Ascending aorta (tissue), 2 donors: Measurements from ENCODE around the gene FLT3. TPM values are rescaled to one million over a fixed set of nuclear protein-coding genes. Genes with fewer than 3 reads are reported as not detected.

Experiments
- DNase-seq, 2 donors: peaks; one replicate each; pipeline ENCODE4 v3.0.0-alpha.2; 2019; ENCODE audit warnings: low spot score in 2 of 2
- H3K27ac ChIP-seq, 2 donors: fragments of 200-600 bp; sonication (generic); one replicate each; pipeline ENCODE4 v1.5.1; 2016 to 2017; ENCODE audit warnings: mild to moderate bottlenecking in 1 of 2
- H3K27me3 ChIP-seq: fragments of 200-600 bp; sonication (generic); one replicate; pipeline ENCODE4 v1.5.1; 2017
- H3K36me3 ChIP-seq, 2 donors: fragments of 200-600 bp; sonication (generic); one replicate each; pipeline ENCODE4 v1.5.1; 2016
- H3K4me1 ChIP-seq, 2 donors: fragments of 200-600 bp; sonication (generic); one replicate each; pipeline ENCODE4 v1.5.1; 2016 to 2017; ENCODE audit warnings: mild to moderate bottlenecking in 1 of 2
- H3K4me3 ChIP-seq, 2 donors: fragments of 200-600 bp; sonication (generic); one replicate each; pipeline ENCODE4 v1.5.1; 2016 to 2017; ENCODE audit warnings: mild to moderate bottlenecking in 1 of 2
- H3K9me3 ChIP-seq, 2 donors: fragments of 200-600 bp; sonication (generic); one replicate each; pipeline ENCODE4 v1.5.1; 2016
- intact Hi-C: fragments of 100-400 bp; cut with DNase I; formaldehyde crosslinking; loops from one replicate; pipeline ENCODE4 v1.15.1; 2023
- total RNA-seq: library from RNA; depleted of rRNA; stranded (reverse); fragments of >200 nt; gene quantifications from one replicate; pipeline ENCODE4 v1.1.0, GENCODE V29; 2016
- TF ChIP-seq, protein P1 (sequence below), 3 experiments: fragments of 200-600 bp in 2 of 3; fragments of 450-650 bp in 1 of 3; sonication (generic) in 2 of 3; IDR thresholded peaks; one replicate each; pipeline ENCODE4 v1.5.1; 2016 to 2019; ENCODE audit warnings: antibody characterized with exemption in 3 of 3, mild to moderate bottlenecking in 1 of 3, moderate library complexity in 1 of 3

FLT3 gene
- total RNA-seq, 1 donor from 2014 or later, result not detected

DNA sequence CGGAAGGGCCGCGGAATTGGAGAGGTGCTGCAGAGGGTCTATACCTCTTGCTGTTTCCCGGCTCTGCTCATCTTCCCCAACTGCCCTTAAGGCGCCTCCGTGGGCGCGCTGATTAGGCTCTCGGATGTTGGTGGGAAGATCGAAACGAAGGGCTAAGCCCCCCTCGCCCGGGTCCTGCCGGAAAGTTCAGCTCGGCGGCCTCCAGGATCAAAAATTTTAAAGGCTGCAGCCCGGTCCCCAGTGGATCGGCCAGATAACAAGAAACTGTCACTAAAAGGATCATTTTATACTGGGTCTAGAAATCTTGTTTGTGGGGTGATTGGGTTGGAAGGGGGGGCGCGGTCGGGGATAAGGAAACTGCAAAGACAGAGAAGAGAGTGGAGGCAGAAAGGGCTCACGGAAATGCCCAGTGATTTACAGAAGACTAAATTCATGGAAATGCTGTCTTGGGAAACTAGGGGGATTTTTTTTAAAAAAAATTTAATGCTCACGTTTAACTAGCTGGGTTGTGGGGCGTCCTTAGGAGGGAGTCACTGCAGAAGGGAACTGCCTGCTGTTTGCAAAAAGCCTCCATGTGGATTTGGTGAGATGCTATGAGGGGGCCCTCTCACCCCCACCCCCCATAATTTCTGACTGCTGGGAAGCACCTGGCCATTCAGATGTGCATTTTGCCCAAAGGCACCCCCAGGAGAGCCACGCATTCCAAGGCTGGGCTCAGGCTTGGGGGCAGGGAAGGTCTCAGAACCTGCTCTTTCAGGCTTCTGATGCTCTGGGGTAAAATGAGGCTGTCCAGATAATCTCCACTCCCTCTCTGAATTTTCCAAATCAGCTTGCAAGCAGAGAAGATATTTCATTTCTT, 138.9 kb downstream of the FLT3 start:
- peak overlapping the region; percentile 28 to 46 for H3K4me3 ChIP-seq
- no peaks in the 10 kb centered on the region for H3K9me3 ChIP-seq
- intact Hi-C loops, result no loop called here
- peaks cover 8 to 9% of the 10 kb centered on the region in 2 donors for H3K4me1 ChIP-seq
- H3K36me3 ChIP-seq, result no peaks in the 10 kb centered on the region
- no peak overlapping the region for H3K27ac ChIP-seq
- TF ChIP-seq, protein P1, sequence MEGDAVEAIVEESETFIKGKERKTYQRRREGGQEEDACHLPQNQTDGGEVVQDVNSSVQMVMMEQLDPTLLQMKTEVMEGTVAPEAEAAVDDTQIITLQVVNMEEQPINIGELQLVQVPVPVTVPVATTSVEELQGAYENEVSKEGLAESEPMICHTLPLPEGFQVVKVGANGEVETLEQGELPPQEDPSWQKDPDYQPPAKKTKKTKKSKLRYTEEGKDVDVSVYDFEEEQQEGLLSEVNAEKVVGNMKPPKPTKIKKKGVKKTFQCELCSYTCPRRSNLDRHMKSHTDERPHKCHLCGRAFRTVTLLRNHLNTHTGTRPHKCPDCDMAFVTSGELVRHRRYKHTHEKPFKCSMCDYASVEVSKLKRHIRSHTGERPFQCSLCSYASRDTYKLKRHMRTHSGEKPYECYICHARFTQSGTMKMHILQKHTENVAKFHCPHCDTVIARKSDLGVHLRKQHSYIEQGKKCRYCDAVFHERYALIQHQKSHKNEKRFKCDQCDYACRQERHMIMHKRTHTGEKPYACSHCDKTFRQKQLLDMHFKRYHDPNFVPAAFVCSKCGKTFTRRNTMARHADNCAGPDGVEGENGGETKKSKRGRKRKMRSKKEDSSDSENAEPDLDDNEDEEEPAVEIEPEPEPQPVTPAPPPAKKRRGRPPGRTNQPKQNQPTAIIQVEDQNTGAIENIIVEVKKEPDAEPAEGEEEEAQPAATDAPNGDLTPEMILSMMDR (IDR thresholded peaks at IDR 0.05), result no peak
- peaks cover 33% of the 10 kb centered on the region for H3K27me3 ChIP-seq
- DNase-seq, result no peak

DNA sequence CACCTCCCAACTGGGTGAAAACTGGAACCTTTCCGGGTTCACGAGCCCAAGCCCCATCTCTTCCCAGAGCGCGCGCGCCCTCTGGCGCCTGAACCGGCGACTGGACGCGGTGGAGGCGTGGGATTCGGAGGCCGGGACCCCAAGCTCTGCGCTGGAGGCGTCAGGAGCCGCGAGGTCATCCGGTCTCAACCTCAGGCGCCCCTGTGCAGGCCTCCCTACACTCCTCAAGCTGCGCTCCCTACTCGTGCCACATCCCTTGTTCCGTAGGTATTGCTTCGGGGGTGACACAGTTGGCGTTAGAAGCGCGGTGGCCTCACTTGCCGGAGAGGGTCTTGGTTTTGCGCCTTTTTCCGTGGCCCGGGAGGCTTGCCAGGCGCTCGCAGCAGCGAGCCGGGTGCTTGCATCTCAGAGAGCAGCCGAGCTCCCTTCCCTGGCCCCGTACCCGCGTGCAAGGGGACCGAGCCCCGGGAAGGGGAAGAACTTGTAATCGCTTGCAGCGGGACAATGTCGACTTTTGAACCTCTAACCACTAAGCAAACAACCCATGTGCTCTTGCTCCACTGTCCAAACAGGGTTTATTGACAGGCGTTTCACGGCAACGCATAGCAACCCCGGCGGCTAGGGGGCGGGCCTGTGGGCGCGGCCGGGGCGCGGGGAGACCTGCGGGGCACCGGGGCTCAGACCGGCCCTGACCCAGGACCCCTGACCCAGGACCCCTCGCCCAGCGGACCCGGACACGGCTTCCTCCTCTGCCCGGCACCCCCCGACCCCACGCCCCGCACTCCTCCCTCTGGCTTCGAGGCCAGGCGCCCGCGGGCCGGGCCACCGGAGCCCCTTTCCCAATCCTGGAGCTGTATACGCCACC, 139.8 kb downstream of the FLT3 start:
- no peak overlapping the region for H3K27ac ChIP-seq
- H3K4me1 ChIP-seq, result peaks cover 8 to 9% of the 10 kb centered on the region in 2 donors
- H3K27me3 ChIP-seq, result peaks cover 28% of the 10 kb centered on the region
- no peaks in the 10 kb centered on the region for H3K9me3 ChIP-seq
- TF ChIP-seq, protein P1 (IDR thresholded peaks at IDR 0.05), result peak in 2 of 3 experiments; percentile 8 to 26
- no peaks in the 10 kb centered on the region for H3K36me3 ChIP-seq
- peak overlapping the region; percentile 28 to 46 for H3K4me3 ChIP-seq
- intact Hi-C loops, result no loop called here
- no peak for DNase-seq

DNA sequence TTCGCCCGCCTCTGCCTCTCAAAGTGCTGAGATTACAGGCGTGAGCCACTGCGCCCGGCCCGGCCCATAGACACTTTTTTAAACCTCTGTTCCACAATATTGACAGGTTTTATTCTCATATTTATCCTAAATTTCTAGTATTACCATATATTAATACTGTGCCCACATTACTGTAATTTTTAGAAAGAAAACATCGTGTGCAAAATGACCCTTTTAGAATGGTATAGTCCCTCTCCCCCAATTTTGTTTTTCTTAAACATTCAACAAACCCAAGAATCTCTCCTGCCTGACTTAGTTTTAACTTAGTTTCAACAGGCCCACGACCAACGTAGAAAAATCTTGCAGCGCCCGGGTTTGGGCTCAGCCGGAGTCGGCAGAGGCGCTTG, 140.4 kb downstream of the FLT3 start:
- Histone ChIP-seq H3K36me3 (no peaks in the 10 kb centered on the region), H3K27me3 (peaks cover 28% of the 10 kb centered on the region), H3K4me3 (peak overlapping the region; percentile 28 to 46), H3K4me1 (peaks cover 8 to 9% of the 10 kb centered on the region in 2 donors), H3K9me3 (no peaks in the 10 kb centered on the region), H3K27ac (no peak overlapping the region)
- intact Hi-C loops, result no loop called here
- no peak for DNase-seq
- TF ChIP-seq, protein P1 (IDR thresholded peaks at IDR 0.05), result no peak

DNA sequence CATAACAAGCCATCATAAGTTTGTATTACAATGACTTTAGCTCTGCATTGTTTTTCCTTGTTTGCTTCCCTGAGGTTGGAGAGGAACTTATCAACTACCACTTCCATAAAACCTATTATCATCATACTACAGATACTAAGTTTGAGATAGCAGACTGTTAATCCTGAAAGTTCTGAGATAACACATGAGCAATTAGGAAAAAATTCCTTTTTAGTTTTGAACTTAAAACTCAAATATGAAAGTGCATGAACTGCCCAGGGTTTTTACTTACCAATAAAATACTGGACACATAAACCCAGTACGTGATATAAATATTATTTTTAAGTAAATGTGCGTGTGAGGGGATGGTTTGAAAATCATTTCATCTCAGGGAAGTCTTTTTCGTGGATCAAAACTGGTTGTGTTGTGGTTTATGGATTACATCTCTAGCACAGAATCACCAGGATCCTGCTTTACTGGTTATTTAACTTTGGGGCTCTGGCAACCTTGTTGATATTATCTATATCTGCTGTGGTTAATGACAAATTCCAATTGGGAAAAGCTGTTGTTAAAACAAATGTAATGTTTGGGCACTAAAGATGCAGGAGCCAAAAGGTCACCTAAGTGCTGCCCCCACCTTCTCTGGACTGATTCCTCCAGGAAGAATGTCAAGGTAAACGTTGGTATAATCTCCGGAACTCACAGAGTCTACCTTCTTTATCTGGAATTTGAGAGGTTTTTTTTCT, 143.6 kb downstream of the FLT3 start:
- H3K27ac ChIP-seq, result no peak overlapping the region
- no peak for DNase-seq
- H3K4me1 ChIP-seq, result peaks cover 11 to 19% of the 10 kb centered on the region in 2 donors
- H3K9me3 ChIP-seq, result no peaks in the 10 kb centered on the region
- intact Hi-C loops, result no loop called here
- TF ChIP-seq, protein P1 (IDR thresholded peaks at IDR 0.05), result no peak
- H3K36me3 ChIP-seq, result no peaks in the 10 kb centered on the region
- no peak overlapping the region for H3K4me3 ChIP-seq
- peaks cover 28% of the 10 kb centered on the region for H3K27me3 ChIP-seq

DNA sequence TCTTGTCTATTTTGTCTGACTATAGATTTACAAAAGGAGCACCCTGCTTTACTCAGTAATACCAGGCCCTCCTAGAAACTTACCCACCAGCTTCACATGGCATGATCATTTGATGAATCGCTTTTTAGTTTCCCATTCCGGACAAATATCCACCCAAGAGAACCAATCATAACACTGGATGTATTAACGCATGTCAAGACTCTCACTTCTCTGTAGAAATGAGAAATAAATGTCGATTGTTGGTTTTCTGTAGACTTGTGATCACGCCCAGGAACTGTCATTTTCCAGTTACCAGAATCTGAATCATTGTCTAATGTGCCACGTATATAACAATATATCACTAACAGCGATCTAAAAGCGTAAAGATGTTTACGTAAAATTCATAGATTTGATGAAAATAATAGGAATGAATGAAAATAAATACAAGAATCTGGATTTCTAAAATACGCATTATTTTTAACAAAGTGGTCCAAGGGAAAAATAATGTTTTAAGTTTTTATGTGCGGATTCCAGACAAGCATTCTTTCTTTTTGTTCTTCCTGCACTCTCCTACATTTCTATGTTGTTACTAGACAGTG, 145.3 kb downstream of the FLT3 start:
- TF ChIP-seq, protein P1 (IDR thresholded peaks at IDR 0.05), result no peak
- Histone ChIP-seq H3K9me3 (no peaks in the 10 kb centered on the region), H3K36me3 (no peaks in the 10 kb centered on the region), H3K4me1 (peaks cover 2 to 12% of the 10 kb centered on the region in 2 donors), H3K27me3 (peaks cover 20% of the 10 kb centered on the region), H3K27ac (no peak overlapping the region), H3K4me3 (no peak overlapping the region)
- DNase-seq, result no peak
- intact Hi-C loops, result no loop called here
